Liver (tissue), 9 donors: ENCODE measurements around the gene TMPRSS3. TPM values are rescaled to one million over a fixed set of nuclear protein-coding genes. Genes with fewer than 3 reads are reported as not detected.

Experiments
- DNase-seq: peaks from one replicate; pipeline ENCODE4 v3.0.0-alpha.2; 2017; ENCODE audit warnings: low spot score
- H3K27ac ChIP-seq, 2 donors: one replicate each; pipeline ENCODE4 v1.7.0; 2013; ENCODE audit warnings: inconsistent platforms in 2 of 2, low read length in 2 of 2, control low read depth in 1 of 2, low read depth in 1 of 2, mild to moderate bottlenecking in 1 of 2
- H3K27me3 ChIP-seq, 4 donors: one replicate each; pipeline versions ENCODE4 v1.6.1 to v1.7.0; 2013; ENCODE audit warnings: low read length in 3 of 4, inconsistent platforms in 1 of 4, mild to moderate bottlenecking in 1 of 4, moderate library complexity in 1 of 4; ENCODE audit not compliant: control insufficient read depth in 4 of 4, insufficient read depth in 4 of 4
- H3K36me3 ChIP-seq, 4 donors: one replicate each; pipeline versions ENCODE4 v1.6.1 to v1.7.0; 2013; ENCODE audit warnings: low read length in 3 of 4, mild to moderate bottlenecking in 3 of 4, low read depth in 1 of 4, moderate library complexity in 1 of 4; ENCODE audit not compliant: control insufficient read depth in 4 of 4, insufficient read depth in 3 of 4
- H3K4me1 ChIP-seq, 4 donors: one replicate each; pipeline versions ENCODE4 v1.6.1 to v1.7.0; 2013; ENCODE audit warnings: low read length in 3 of 4, mild to moderate bottlenecking in 3 of 4, moderate library complexity in 1 of 4; ENCODE audit not compliant: control insufficient read depth in 4 of 4, insufficient read depth in 4 of 4
- H3K4me3 ChIP-seq, 3 donors: one replicate each; pipeline versions ENCODE4 v1.6.1 to v1.7.0; 2013; ENCODE audit warnings: low read length in 3 of 3, control low read depth in 1 of 3, low read depth in 1 of 3, mild to moderate bottlenecking in 1 of 3
- H3K9ac ChIP-seq, 2 donors: one replicate each; pipeline ENCODE4 v1.7.0; 2013; ENCODE audit warnings: low read length in 2 of 2, mild to moderate bottlenecking in 2 of 2, moderate library complexity in 2 of 2, control low read depth in 1 of 2, low read depth in 1 of 2
- H3K9me3 ChIP-seq, 4 donors: one replicate each; pipeline versions ENCODE4 v1.6.1 to v1.7.0; 2013; ENCODE audit warnings: low read length in 3 of 4; ENCODE audit not compliant: control insufficient read depth in 4 of 4
- ATF3 ChIP-seq: IDR thresholded peaks from 2 replicates; pipeline ENCODE4 v1.6.1; 2016; ENCODE audit warnings: antibody characterized with exemption
- CTCF ChIP-seq: fragments of 150-350 bp; IDR thresholded peaks from 2 replicates; pipeline ENCODE4 v1.5.1; 2017; ENCODE audit warnings: improper control_type of control experiment, low read depth, low read length; ENCODE audit not compliant: missing input control
- EGR1 ChIP-seq, 2 donors: IDR thresholded peaks; 2 replicates each; pipeline ENCODE4 v1.6.1; 2016 to 2018; ENCODE audit warnings: antibody characterized with exemption in 2 of 2, low read depth in 2 of 2
- FOXA1 ChIP-seq: IDR thresholded peaks from 2 replicates; pipeline ENCODE4 v1.6.1; 2016; ENCODE audit warnings: antibody characterized with exemption
- FOXA2 ChIP-seq: IDR thresholded peaks from 2 replicates; pipeline ENCODE4 v1.6.1; 2016; ENCODE audit warnings: antibody characterized with exemption
- GABPA ChIP-seq, 2 donors: IDR thresholded peaks in 1 of 2; conservative IDR thresholded peaks in 1 of 2; 2 replicates each; pipeline ENCODE4 v1.6.1; 2016; ENCODE audit warnings: antibody characterized with exemption in 2 of 2, mild to moderate bottlenecking in 1 of 2, moderate library complexity in 1 of 2
- HNF4A ChIP-seq, 2 donors: conservative IDR thresholded peaks; 2 replicates each; pipeline ENCODE4 v1.6.1; 2016; ENCODE audit warnings: antibody characterized with exemption in 2 of 2, mild to moderate bottlenecking in 2 of 2
- HNF4G ChIP-seq: IDR thresholded peaks from 2 replicates; pipeline ENCODE4 v1.6.1; 2016; ENCODE audit warnings: antibody characterized with exemption
- JUND ChIP-seq, 2 donors: IDR thresholded peaks; 2 replicates each; pipeline ENCODE4 v1.6.1; 2016; ENCODE audit warnings: antibody characterized with exemption in 2 of 2
- MAX ChIP-seq: IDR thresholded peaks from 2 replicates; pipeline ENCODE4 v1.6.1; 2016; ENCODE audit warnings: antibody characterized with exemption
- NR2F2 ChIP-seq: IDR thresholded peaks from 2 replicates; pipeline ENCODE4 v1.6.1; 2016; ENCODE audit warnings: antibody characterized with exemption
- RAD21 ChIP-seq, 2 donors: IDR thresholded peaks; 2 replicates each; pipeline ENCODE4 v1.6.1; 2016; ENCODE audit warnings: antibody characterized with exemption in 2 of 2, mild to moderate bottlenecking in 2 of 2
- REST ChIP-seq: IDR thresholded peaks from 2 replicates; pipeline ENCODE4 v1.6.1; 2016; ENCODE audit warnings: antibody characterized with exemption, mild to moderate bottlenecking
- RXRA ChIP-seq, 2 donors: IDR thresholded peaks; 2 replicates each; pipeline ENCODE4 v1.6.1; 2017 to 2018; ENCODE audit warnings: antibody characterized with exemption in 2 of 2, mild to moderate bottlenecking in 1 of 2
- SP1 ChIP-seq: IDR thresholded peaks from 2 replicates; pipeline ENCODE4 v1.6.1; 2018; ENCODE audit warnings: antibody characterized with exemption, mild to moderate bottlenecking
- TAF1 ChIP-seq: conservative IDR thresholded peaks from 2 replicates; pipeline ENCODE4 v1.6.1; 2016; ENCODE audit warnings: antibody characterized with exemption, mild to moderate bottlenecking
- YY1 ChIP-seq: IDR thresholded peaks from 2 replicates; pipeline ENCODE4 v1.6.1; 2016; ENCODE audit warnings: antibody characterized with exemption, mild to moderate bottlenecking
- ZBTB33 ChIP-seq: IDR thresholded peaks from 2 replicates; pipeline ENCODE4 v1.6.1; 2016; ENCODE audit warnings: antibody characterized with exemption
- WGBS: extraction: QIAGEN DNeasy Blood & Tissue Kit; methylation state at CpG from one replicate; pipeline ENCODE4 v1.1.7; 2013; 5-methylcytosine and 5-hydroxymethylcytosine counted together
- polyA plus RNA-seq, 2 donors: library from polyadenylated mRNA; stranded (reverse) in 1 of 2; unstranded in 1 of 2; fragments of 200-250 nt in 1 of 2; fragments of >200 nt in 1 of 2; fragmentation: Nextera tagmentation in 1 of 2; extraction: Ambion mirVana in 1 of 2; gene quantifications; one replicate each; pipeline versions ENCODE4 v1.2.1 to v1.2.3, GENCODE V29; 2013 to 2015
- total RNA-seq, 2 donors: library from RNA; depleted of rRNA; stranded (reverse); fragments of >200 nt; gene quantifications; one replicate each; pipeline ENCODE4 v1.2.3, GENCODE V29; 2014
- donor health status: healthy.
- donor health status: healthy.
- donor health status: healthy.
- donor health status: healthy.
- donor health status: healthy.

TMPRSS3 gene
- total and polyA plus RNA-seq, 4 donors, result 0.25 to 0.50 TPM; not detected in 2

GRCh38 chr21:42382915-42383314, 12.9 kb downstream of the TMPRSS3 start:
- peaks cover 0 to 12% (median 10%) of the 10 kb centered on the region in 4 donors for H3K4me1 ChIP-seq
- no peak for DNase-seq
- no peak for TF ChIP-seq FOXA1
- TF ChIP-seq GABPA (IDR thresholded peaks at IDR 0.05 in 1 of 2, conservative IDR thresholded peaks at IDR 0.05 in 1 of 2), result no peak
- TF ChIP-seq JUND (IDR thresholded peaks at IDR 0.05), result no peak
- TF ChIP-seq CTCF, result no peak
- TF ChIP-seq FOXA2, result no peak
- no peak for TF ChIP-seq TAF1
- TF ChIP-seq ATF3, result no peak
- no peak for TF ChIP-seq EGR1 (IDR thresholded peaks at IDR 0.05; ENCODE audit: low read depth in 2 of 2)
- TF ChIP-seq HNF4A (conservative IDR thresholded peaks at IDR 0.05), result no peak
- no peak for TF ChIP-seq ZBTB33
- TF ChIP-seq NR2F2, result no peak
- no peak for TF ChIP-seq HNF4G
- no peak for TF ChIP-seq MAX
- no peak for TF ChIP-seq RXRA (IDR thresholded peaks at IDR 0.05)
- TF ChIP-seq SP1, result no peak
- TF ChIP-seq YY1, result no peak
- TF ChIP-seq REST, result no peak
- TF ChIP-seq RAD21 (IDR thresholded peaks at IDR 0.05), result no peak
- no peaks in the 10 kb centered on the region for H3K36me3 ChIP-seq
- WGBS, result 90% methylated on average over 6 of the region's 6 CpGs
- no peak overlapping the region for H3K27ac ChIP-seq
- H3K27me3 ChIP-seq, result no peaks in the 10 kb centered on the region
- peaks cover 0 to 5% (median 0%) of the 10 kb centered on the region in 4 donors for H3K9me3 ChIP-seq
- no peak overlapping the region for H3K9ac ChIP-seq
- H3K4me3 ChIP-seq, result no peak overlapping the region
